Esophagus muscularis mucosa (tissue), 4 donors: ENCODE results near the gene INPP5F. TPM values are rescaled to one million over a fixed set of nuclear protein-coding genes. Genes with fewer than 3 reads are reported as not detected.
"Not testable (repeated sequence)": the region's sequence is repeated elsewhere in the genome, so short reads cannot be mapped to it uniquely, and the experiment has no call there.

Experiments used
- DNase-seq: peaks from one replicate; pipeline ENCODE4 v3.0.0-alpha.2; 2017; ENCODE audit errors: extremely low spot score
- H3K27ac ChIP-seq, 4 donors: fragments of 200-600 bp; sonication (generic); replicated peaks in 1 of 4; 1 replicate in 3 of 4; 2 replicates in 1 of 4; pipeline ENCODE4 v1.5.1; 2016 to 2019; ENCODE audit warnings: mild to moderate bottlenecking in 1 of 4
- H3K27me3 ChIP-seq, 4 donors: fragments of 200-600 bp; sonication (generic); one replicate each; pipeline versions ENCODE4 v1.5.1 to v1.6.0; 2016 to 2019
- H3K36me3 ChIP-seq, 4 donors: fragments of 200-600 bp; sonication (generic); one replicate each; pipeline ENCODE4 v1.5.1; 2016 to 2019
- H3K4me1 ChIP-seq, 4 donors: fragments of 200-600 bp; sonication (generic); one replicate each; pipeline ENCODE4 v1.5.1; 2016 to 2019
- H3K4me3 ChIP-seq, 4 donors: fragments of 200-600 bp; sonication (generic); 1 replicate in 2 of 4; 2 replicates in 2 of 4; pipeline ENCODE4 v1.5.1; 2016 to 2019; ENCODE audit warnings: mild to moderate bottlenecking in 4 of 4, moderate library complexity in 1 of 4
- H3K9me3 ChIP-seq, 4 donors: fragments of 200-600 bp; sonication (generic); 1 replicate in 3 of 4; 2 replicates in 1 of 4; pipeline ENCODE4 v1.5.1; 2016 to 2019
- EP300 ChIP-seq: sonication (generic); formaldehyde crosslinking; IDR thresholded peaks from one replicate; pipeline ENCODE4 v1.6.1; 2017; ENCODE audit warnings: antibody characterized with exemption
- POLR2A ChIP-seq: fragments of 450-650 bp; IDR thresholded peaks from one replicate; pipeline ENCODE4 v1.6.1; 2017; ENCODE audit warnings: antibody characterized with exemption, moderate library complexity, mild to moderate bottlenecking, low read depth
- POLR2AphosphoS5 ChIP-seq, 2 donors: sonication (generic); formaldehyde crosslinking; IDR thresholded peaks; one replicate each; pipeline ENCODE4 v1.6.1; 2017; ENCODE audit warnings: antibody characterized with exemption in 2 of 2
- WGBS: methylation state at CpG from one replicate; pipeline ENCODE4 v1.1.5; 2018; 5-methylcytosine and 5-hydroxymethylcytosine counted together
- intact Hi-C: fragments of 100-400 bp; cut with DNase I; formaldehyde crosslinking; loops from one replicate; pipeline ENCODE4 v1.15.1; 2023
- total RNA-seq, 4 donors: library from RNA; depleted of rRNA; stranded (reverse); fragments of >200 nt; gene quantifications; one replicate each; pipeline versions ENCODE4 v1.1.0 to v1.2.1, GENCODE V29; 2016
- TF ChIP-seq, protein P1 (sequence below), 3 experiments: fragments of 200-600 bp in 2 of 3; fragments of 450-650 bp in 1 of 3; sonication (generic) in 2 of 3; IDR thresholded peaks; one replicate each; pipeline ENCODE4 v1.5.1; 2017 to 2019; ENCODE audit warnings: antibody characterized with exemption in 3 of 3, mild to moderate bottlenecking in 2 of 3, moderate library complexity in 1 of 3

The INPP5F gene
- total RNA-seq, 4 donors from 2014 or later: 15.1 to 24.0 (median 19.0) TPM

GRCh38 chr10:119862524-119862923, 136.7 kb downstream of the INPP5F start:
- WGBS: 67% methylated on average over 1 of the region's 1 CpG
- intact Hi-C loops: no loop called here
- H3K4me3 ChIP-seq: no peak overlapping the region
- H3K27ac ChIP-seq: no peak overlapping the region
- peaks cover 0 to 9% (median 3%) of the 10 kb centered on the region in 4 donors for H3K36me3 ChIP-seq
- no peaks in the 10 kb centered on the region for H3K27me3 ChIP-seq
- no peak for DNase-seq
- peaks cover 7 to 26% (median 18%) of the 10 kb centered on the region in 4 donors for H3K4me1 ChIP-seq
- no peaks in the 10 kb centered on the region for H3K9me3 ChIP-seq
- TF ChIP-seq EP300 (no peak), POLR2A (no peak), POLR2AphosphoS5 (IDR thresholded peaks at IDR 0.05) (no peak)
- TF ChIP-seq, protein P1, sequence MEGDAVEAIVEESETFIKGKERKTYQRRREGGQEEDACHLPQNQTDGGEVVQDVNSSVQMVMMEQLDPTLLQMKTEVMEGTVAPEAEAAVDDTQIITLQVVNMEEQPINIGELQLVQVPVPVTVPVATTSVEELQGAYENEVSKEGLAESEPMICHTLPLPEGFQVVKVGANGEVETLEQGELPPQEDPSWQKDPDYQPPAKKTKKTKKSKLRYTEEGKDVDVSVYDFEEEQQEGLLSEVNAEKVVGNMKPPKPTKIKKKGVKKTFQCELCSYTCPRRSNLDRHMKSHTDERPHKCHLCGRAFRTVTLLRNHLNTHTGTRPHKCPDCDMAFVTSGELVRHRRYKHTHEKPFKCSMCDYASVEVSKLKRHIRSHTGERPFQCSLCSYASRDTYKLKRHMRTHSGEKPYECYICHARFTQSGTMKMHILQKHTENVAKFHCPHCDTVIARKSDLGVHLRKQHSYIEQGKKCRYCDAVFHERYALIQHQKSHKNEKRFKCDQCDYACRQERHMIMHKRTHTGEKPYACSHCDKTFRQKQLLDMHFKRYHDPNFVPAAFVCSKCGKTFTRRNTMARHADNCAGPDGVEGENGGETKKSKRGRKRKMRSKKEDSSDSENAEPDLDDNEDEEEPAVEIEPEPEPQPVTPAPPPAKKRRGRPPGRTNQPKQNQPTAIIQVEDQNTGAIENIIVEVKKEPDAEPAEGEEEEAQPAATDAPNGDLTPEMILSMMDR (IDR thresholded peaks at IDR 0.05): no peak

DNA sequence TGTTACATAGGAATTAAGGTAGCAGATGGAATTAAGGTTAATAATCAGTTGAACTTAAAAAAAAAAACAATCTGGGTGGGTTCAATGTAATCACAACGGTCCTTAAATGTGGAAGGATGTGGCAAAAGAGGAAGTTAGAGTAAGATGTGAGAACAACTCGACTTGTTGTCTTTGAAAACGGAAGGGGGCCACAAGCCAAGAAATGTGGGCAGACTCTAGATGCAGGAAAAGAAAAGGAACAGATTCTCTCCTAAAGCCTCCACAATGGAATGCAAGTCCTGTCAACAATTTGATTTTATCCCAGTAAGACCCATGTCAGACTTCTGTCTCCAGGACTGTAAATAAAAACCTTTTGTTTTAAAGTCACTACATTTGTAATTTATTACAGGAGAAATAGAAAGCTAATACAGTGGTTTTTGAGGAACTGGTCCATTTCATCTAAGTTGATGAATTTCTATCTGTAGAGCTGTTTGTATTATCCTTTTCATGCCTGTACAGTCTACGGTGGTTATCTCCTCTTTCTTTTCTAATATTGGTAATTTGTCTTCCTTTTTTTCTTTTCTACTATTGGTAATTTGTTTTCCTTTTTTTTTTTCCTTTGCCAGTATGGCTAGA, 138.2 kb downstream of the INPP5F start:
- intact Hi-C loops: no loop called here

DNA sequence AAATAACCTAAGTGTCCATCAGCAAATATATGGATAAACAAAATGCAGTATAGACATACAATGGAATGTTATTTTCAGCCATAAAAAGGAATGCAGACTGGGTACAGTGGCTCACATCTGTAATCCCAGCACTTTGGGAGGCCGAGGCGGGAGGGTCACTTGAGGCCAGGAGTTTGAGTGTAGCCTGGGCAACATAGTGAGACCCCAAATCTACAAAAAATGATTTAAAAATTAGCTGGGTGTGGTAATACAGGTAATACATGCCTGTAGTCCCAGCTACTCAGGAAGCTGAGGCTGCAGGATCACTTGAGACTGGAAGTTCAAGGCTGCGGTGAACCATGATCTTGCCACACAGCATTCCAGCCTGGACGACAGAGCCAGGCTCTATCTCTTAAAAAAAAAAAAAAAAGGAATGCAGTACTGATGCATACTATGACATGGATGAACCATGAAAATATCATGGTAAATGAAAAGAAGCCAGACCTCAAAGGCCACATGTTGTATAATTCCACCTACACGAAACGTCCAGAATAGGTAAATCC, 139.9 kb downstream of the INPP5F start:
- no peaks in the 10 kb centered on the region for H3K36me3 ChIP-seq
- TF ChIP-seq EP300 (no peak), POLR2AphosphoS5 (IDR thresholded peaks at IDR 0.05) (no peak), POLR2A (no peak)
- TF ChIP-seq, protein P1 (IDR thresholded peaks at IDR 0.05): no peak
- 93% methylated on average over 6 of the region's 6 CpGs for WGBS

More for the DNA sequence above, 138.2 kb downstream of the INPP5F start:
- Histone ChIP-seq H3K36me3 (no peaks in the 10 kb centered on the region), H3K27me3 (no peaks in the 10 kb centered on the region), H3K4me1 (peaks cover 7 to 37% (median 23%) of the 10 kb centered on the region in 4 donors), H3K27ac (no peak overlapping the region), H3K9me3 (no peaks in the 10 kb centered on the region), H3K4me3 (no peak overlapping the region)
- DNase-seq: peak; percentile 2
- TF ChIP-seq EP300 (no peak), POLR2A (no peak), POLR2AphosphoS5 (IDR thresholded peaks at IDR 0.05) (no peak)
- TF ChIP-seq, protein P1 (IDR thresholded peaks at IDR 0.05): no peak
- 62% methylated on average over 4 of the region's 4 CpGs for WGBS

DNA sequence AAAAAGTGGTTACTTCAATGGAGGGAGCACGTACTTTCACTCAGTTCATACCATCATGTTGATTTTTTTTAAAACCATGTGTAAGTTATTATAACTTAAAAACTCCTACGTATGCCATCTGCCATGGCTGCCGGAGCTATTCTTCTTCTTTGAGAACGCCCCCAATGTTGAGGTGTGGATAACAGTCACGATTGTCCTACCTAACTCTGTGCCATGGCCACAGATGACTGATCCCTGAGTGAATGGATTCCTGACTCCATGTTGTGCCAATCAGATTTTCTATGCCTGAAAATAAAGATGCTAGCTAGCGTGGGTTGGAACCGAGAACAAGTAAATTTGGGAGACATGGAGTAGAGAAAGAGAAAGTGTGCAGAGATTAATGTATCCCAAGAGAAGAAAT, 141.5 kb downstream of the INPP5F start:
- no peak overlapping the region for H3K27ac ChIP-seq
- no peak for TF ChIP-seq POLR2AphosphoS5 (IDR thresholded peaks at IDR 0.05)
- TF ChIP-seq, protein P1 (IDR thresholded peaks at IDR 0.05): no peak
- TF ChIP-seq EP300: no peak
- TF ChIP-seq POLR2A: no peak
- H3K36me3 ChIP-seq: no peaks in the 10 kb centered on the region
- peaks cover 21 to 39% (median 38%) of the 10 kb centered on the region in 4 donors for H3K4me1 ChIP-seq
- intact Hi-C loops: no loop called here
- peak; percentile 39 for DNase-seq
- no peaks in the 10 kb centered on the region for H3K27me3 ChIP-seq
- no peaks in the 10 kb centered on the region for H3K9me3 ChIP-seq
- WGBS: 81% methylated on average over 7 of the region's 7 CpGs
- H3K4me3 ChIP-seq: no peak overlapping the region

More for the DNA sequence above, 139.9 kb downstream of the INPP5F start:
- Histone ChIP-seq H3K4me1 (peaks cover 10 to 36% (median 30%) of the 10 kb centered on the region in 4 donors), H3K9me3 (no peaks in the 10 kb centered on the region), H3K27me3 (no peaks in the 10 kb centered on the region), H3K4me3 (no peak overlapping the region), H3K27ac (no peak overlapping the region)
- intact Hi-C loops: no loop called here
- DNase-seq: peak; percentile 26

- H3K9me3 ChIP-seq, H3K36me3 ChIP-seq, DNase-seq, H3K27me3 ChIP-seq, H3K27ac ChIP-seq, intact Hi-C loops, H3K4me3 ChIP-seq: not testable (repeated sequence)
- peaks cover 25 to 49% (median 46%) of the 10 kb centered on the region in 4 donors for H3K4me1 ChIP-seq
- WGBS: 85% methylated on average over 4 of the region's 4 CpGs
These were observed 143.5 kb downstream of the INPP5F start for GRCh38 chr10:119869398-119869797.
